ENCODE results near the gene GBGT1. TPM values are rescaled to one million over a fixed set of nuclear protein-coding genes. Genes with fewer than 3 reads are reported as not detected.

GBGT1 gene
- total and polyA plus RNA-seq, 9 of the 15 experiments (the other 6 are each of a cell fraction or from before 2014, with no cell fraction given): 0.55 to 25.8 (median 13.7) TPM

- TF ChIP-seq SMC3 (conservative IDR thresholded peaks at IDR 0.05; ENCODE audit: insufficient read depth, low read depth, low read length) (peak; percentile 90), CTCFL (IDR thresholded peaks at IDR 0.05; ENCODE audit: borderline replicate concordance, insufficient read depth, low read depth, low read length, poor library complexity, severe bottlenecking) (peak; percentile 37), ZNF740 (CRISPR knock-in tag; IDR thresholded peaks at IDR 0.05) (peak; percentile 98), ZNF740 (tag; IDR thresholded peaks at IDR 0.05) (peak in 1 of 2 experiments; percentile 92; a peak in 2 of 4 replicates), KLF16 (IDR thresholded peaks at IDR 0.05) (peak; percentile 56), TCF3 (CRISPR knock-in tag; IDR thresholded peaks at IDR 0.05) (no peak), CC2D1A (IDR thresholded peaks at IDR 0.05) (0 out of 2 replicates have a peak, but pooled peaks have one; percentile 51), RFX7 (CRISPR knock-in tag; IDR thresholded peaks at IDR 0.05) (no peak), SNAPC5 (CRISPR knock-in tag; IDR thresholded peaks at IDR 0.05) (no peak), GATAD2A (IDR thresholded peaks at IDR 0.05) (peak; percentile 35; the same call in 1 of the 2 replicates), MTA3 (IDR thresholded peaks at IDR 0.05; ENCODE audit: borderline replicate concordance) (0 out of 2 replicates have a peak, but pooled peaks have one; percentile 29), WHSC1 (IDR thresholded peaks at IDR 0.05; ENCODE audit: low read length) (no peak), E4F1 (CRISPR knock-in tag; IDR thresholded peaks at IDR 0.05; ENCODE audit: borderline replicate concordance) (peak; percentile 45; the same call in 1 of the 2 replicates), ADNP (tag; IDR thresholded peaks at IDR 0.05) (no peak), CTBP1 (IDR thresholded peaks at IDR 0.05; ENCODE audit: borderline replicate concordance) (no peak), HINFP (tag; conservative IDR thresholded peaks at IDR 0.05; ENCODE audit: low read depth) (no peak), TGIF2 (CRISPR knock-in tag; IDR thresholded peaks at IDR 0.05) (no peak), ZNF224 (CRISPR knock-in tag; IDR thresholded peaks at IDR 0.05) (no peak), FOXJ2 (tag; IDR thresholded peaks at IDR 0.05) (peak; percentile 39; the same call in 1 of the 2 replicates), NONO (IDR thresholded peaks at IDR 0.05; ENCODE audit: low read depth in 2 of 2, low read length in 1 of 2) (peak in 1 of 2 experiments; percentile 16; a peak in 1 of 4 replicates), ZBTB7A (IDR thresholded peaks at IDR 0.05; ENCODE audit: borderline replicate concordance, control insufficient read depth, low read depth, low read length) (peak; percentile 91)
Measured at GRCh38 chr9:133147412-133148198, 16.1 kb downstream of the GBGT1 start (continued).

Measured in K562 (cell line).